Myometrial cell (primary cell): ENCODE data around the gene ADAMTS3. TPM values are rescaled to one million over a fixed set of nuclear protein-coding genes. Genes with fewer than 3 reads are reported as not detected.

Source experiments
- total RNA-seq: library from RNA; depleted of rRNA; stranded (reverse); fragments of >200 nt; gene quantifications from 2 replicates; pipeline ENCODE4 v1.2.3, GENCODE V29; 2015

ADAMTS3 gene
- total RNA-seq: 2.1 and 2.3 TPM in 2 replicates

DNA sequence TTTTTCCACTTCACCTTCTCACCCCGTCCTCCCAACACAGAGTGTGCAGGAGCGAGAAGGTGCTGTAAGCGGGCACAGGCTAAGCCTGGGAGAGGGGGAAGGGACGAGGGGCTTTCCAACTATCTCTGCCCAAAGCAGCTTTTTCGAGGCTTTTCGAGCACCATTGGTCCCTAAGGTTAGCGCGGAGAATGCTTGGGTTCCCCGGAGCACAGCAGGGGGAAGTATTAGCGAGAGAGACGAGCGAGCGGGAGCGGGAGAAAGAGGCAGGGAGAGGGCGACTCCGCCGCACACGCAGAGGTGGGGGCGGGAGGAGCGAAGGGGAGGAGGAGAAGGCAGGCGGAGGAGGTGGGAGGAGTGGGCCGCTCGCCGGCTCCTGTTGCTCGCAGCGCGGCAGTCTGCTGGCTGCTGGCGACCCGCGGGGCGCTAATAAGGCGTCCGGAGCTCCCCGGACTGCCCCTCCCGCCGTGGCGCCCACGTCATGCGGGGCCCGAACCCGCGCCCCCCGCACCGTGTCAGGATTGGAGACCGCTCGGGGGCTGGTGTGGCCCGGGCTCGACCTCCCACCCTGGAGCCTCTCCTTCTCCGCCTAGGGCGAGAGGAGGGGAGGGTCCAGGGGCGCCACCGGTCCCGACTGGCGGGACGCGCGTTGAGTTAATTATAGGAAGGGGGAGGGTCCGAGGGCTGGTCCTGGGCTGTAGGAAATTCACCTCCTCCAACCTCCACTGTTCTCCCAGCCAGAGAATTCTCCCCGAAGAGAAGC is at the start of gene ADAMTS3:
Gene ADAMTS3, minus strand, starts transcription at position 263 of the 760 bp plus-strand sequence. CDS start 459 bp downstream, outside the sequence.

